Gastrocnemius medialis (tissue), 4 donors: ENCODE measurements around the gene TSEN2.

ENCODE experiments used
- POLR2A ChIP-seq, 2 donors: fragments of 450-650 bp; IDR thresholded peaks; one replicate each; pipeline ENCODE4 v1.6.1; 2017; ENCODE audit warnings: antibody characterized with exemption in 2 of 2, mild to moderate bottlenecking in 2 of 2, moderate library complexity in 2 of 2
- TF ChIP-seq, protein P1 (sequence below), 5 experiments: fragments of 450-650 bp in 3 of 5; fragments of 200-600 bp in 2 of 5; sonication (generic) in 2 of 5; IDR thresholded peaks in 4 of 5; conservative IDR thresholded peaks in 1 of 5; 1 replicate in 4 of 5; 2 replicates in 1 of 5; pipeline ENCODE4 v1.5.1; 2016 to 2019; ENCODE audit warnings: antibody characterized with exemption in 5 of 5, mild to moderate bottlenecking in 3 of 5, moderate library complexity in 3 of 5

DNA sequence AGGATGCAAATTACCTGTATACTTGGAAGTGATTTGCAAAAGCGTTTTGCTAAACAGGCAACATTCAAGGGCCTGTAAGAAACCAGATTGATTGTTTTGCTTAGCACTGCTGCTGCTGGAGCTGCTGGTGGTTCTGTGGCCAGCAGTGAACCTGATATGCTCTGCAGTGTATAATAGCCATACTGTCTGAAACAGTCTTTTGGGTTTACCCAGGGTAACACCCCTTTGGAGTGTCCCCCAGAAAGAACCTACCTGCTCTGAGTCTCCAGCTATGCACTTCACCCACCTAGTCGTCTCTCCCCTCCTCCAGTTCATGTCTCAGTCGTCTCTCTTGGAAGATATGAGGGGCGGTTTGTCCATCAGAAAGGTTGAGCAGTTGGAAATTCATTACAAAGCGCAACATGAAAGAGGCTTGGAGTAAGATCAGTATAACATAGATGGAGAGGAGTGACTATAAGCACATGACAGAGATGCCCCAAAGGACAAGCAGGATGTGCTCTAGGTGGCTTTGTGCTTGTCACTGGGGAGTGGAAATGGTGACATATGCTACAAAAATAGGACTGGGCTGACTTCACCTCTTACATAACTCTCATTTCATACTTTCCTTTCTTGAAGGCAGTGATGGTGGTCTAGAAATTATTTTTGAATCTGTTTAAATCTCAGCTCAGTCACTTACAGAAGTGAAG is 76.4 kb downstream of the TSEN2 start:
- TF ChIP-seq, protein P1, sequence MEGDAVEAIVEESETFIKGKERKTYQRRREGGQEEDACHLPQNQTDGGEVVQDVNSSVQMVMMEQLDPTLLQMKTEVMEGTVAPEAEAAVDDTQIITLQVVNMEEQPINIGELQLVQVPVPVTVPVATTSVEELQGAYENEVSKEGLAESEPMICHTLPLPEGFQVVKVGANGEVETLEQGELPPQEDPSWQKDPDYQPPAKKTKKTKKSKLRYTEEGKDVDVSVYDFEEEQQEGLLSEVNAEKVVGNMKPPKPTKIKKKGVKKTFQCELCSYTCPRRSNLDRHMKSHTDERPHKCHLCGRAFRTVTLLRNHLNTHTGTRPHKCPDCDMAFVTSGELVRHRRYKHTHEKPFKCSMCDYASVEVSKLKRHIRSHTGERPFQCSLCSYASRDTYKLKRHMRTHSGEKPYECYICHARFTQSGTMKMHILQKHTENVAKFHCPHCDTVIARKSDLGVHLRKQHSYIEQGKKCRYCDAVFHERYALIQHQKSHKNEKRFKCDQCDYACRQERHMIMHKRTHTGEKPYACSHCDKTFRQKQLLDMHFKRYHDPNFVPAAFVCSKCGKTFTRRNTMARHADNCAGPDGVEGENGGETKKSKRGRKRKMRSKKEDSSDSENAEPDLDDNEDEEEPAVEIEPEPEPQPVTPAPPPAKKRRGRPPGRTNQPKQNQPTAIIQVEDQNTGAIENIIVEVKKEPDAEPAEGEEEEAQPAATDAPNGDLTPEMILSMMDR (IDR thresholded peaks at IDR 0.05 in 4 of 5, conservative IDR thresholded peaks at IDR 0.05 in 1 of 5) = no peak
- TF ChIP-seq POLR2A (IDR thresholded peaks at IDR 0.05) = no peak
